Erythroblast (primary cell): ENCODE results near the gene NEGR1.

Source experiments
- GATA1 ChIP-seq: IDR thresholded peaks from 2 replicates; pipeline ENCODE4 v1.6.1; 2011; ENCODE audit warnings: low read depth, mild to moderate bottlenecking, control low read depth, low read length, moderate library complexity
- POLR2A ChIP-seq: IDR thresholded peaks from 2 replicates; pipeline ENCODE4 v1.6.1; 2011; ENCODE audit warnings: mild to moderate bottlenecking, low read length

GRCh38 chr1:71940261-71940660, 342.1 kb downstream of the NEGR1 start:
- TF ChIP-seq POLR2A (no peak), GATA1 (no peak)
